ENCODE data around the gene KCNG4. TPM values are rescaled to one million over a fixed set of nuclear protein-coding genes. Genes with fewer than 3 reads are reported as not detected.

KCNG4 gene
- total and polyA plus RNA-seq, 2 of the 8 experiments (the other 6 are each of a cell fraction or from before 2014, with no cell fraction given) = not detected

DNA sequence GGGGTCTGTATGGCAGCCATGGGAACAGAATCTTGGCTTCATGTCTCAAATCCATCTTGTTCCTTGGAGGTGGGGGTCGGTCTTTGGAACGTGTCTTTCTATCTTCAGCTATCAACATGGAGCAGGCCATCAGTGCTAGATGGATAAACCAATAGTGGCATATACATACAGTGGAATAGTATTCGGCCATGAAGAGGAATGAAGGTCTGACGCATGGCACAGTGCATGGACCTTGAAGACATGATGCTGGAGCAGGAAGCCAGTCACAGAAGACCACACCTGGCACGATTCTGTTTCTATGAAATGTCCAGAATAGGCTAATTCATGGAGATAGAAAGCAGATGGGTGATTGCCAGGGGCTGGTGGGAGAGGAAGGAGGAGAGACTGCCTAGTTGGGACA, 7.8 kb downstream of the KCNG4 start (continued):
- no peak for TF ChIP-seq CTBP2 (IDR thresholded peaks at IDR 0.05; ENCODE audit: borderline replicate concordance, insufficient read depth, insufficient read length, low read length)
- no peak for TF ChIP-seq SIRT6 (IDR thresholded peaks at IDR 0.05; ENCODE audit: low read length)

All from H1 (cell line).